Adrenal gland (tissue), 12 donors: Measurements from ENCODE around the gene CD151. TPM values are rescaled to one million over a fixed set of nuclear protein-coding genes. Genes with fewer than 3 reads are reported as not detected.

Experiments used
- DNase-seq, 7 donors: peaks; one replicate each; pipeline ENCODE4 v3.0.0-alpha.2; 2019 to 2020
- H3K27ac ChIP-seq, 5 donors: fragments of 200-600 bp; sonication (generic) in 4 of 5; 1 replicate in 3 of 5; 2 replicates in 2 of 5; pipeline versions ENCODE4 v1.5.1 to v1.8.0; 2016 to 2020; ENCODE audit warnings: mild to moderate bottlenecking in 1 of 5
- H3K27me3 ChIP-seq: fragments of 200-600 bp; 2 replicates; pipeline ENCODE4 v1.8.0; 2021
- H3K36me3 ChIP-seq, 2 donors: fragments of 200-600 bp; replicated peaks in 1 of 2; 1 replicate in 1 of 2; 2 replicates in 1 of 2; pipeline versions ENCODE4 v1.5.1 to v1.8.0; 2018 to 2022
- H3K4me1 ChIP-seq, 2 donors: fragments of 200-600 bp; replicated peaks in 1 of 2; 1 replicate in 1 of 2; 2 replicates in 1 of 2; pipeline versions ENCODE4 v1.5.1 to v1.8.0; 2018 to 2021
- H3K4me3 ChIP-seq, 4 donors: fragments of 200-600 bp; sonication (generic) in 3 of 4; one replicate each; pipeline ENCODE4 v1.5.1; 2016 to 2018
- H3K9me3 ChIP-seq, 3 donors: fragments of 200-600 bp; sonication (generic) in 1 of 3; replicated peaks in 1 of 3; 1 replicate in 2 of 3; 2 replicates in 1 of 3; pipeline versions ENCODE4 v1.5.1 to v1.8.0; 2016 to 2021
- POLR2A ChIP-seq, 2 donors: fragments of 450-650 bp; IDR thresholded peaks; one replicate each; pipeline ENCODE4 v1.6.1; 2017; ENCODE audit warnings: antibody characterized with exemption in 2 of 2, mild to moderate bottlenecking in 2 of 2, moderate library complexity in 1 of 2
- WGBS, 4 donors: extraction: QIAGEN DNeasy Blood & Tissue Kit in 2 of 4; methylation state at CpG; one replicate each; pipeline versions ENCODE4 v1.1.5 to v1.1.7; 2013 to 2017; 5-methylcytosine and 5-hydroxymethylcytosine counted together
- intact Hi-C, 2 donors: fragments of 100-400 bp; cut with DNase I; formaldehyde crosslinking; loops; one replicate each; pipeline versions ENCODE4 v1.14.1 to v1.15.0; 2022 to 2023
- polyA plus RNA-seq, 3 donors: library from polyadenylated mRNA; stranded (reverse); fragments of 200-250 nt in 2 of 3; fragments of 350-450 nt in 1 of 3; fragmentation: Illumina TruSeq in 1 of 3; extraction: RNeasy Lipid Tissue Mini Kit (QIAGEN cat#74804) in 1 of 3; gene quantifications; one replicate each; pipeline ENCODE4 v1.2.3, GENCODE V29; 2013 to 2014
- total RNA-seq, 9 donors: library from RNA; depleted of rRNA in 4 of 9; stranded (reverse); fragments of >200 nt in 4 of 9; fragments of 120-200 nt in 1 of 9; fragmentation: NEBNext Ultra II Directional in 1 of 9; extraction: Animal tissue kit (Norgen Biotek cat#: 25700) in 1 of 9; gene quantifications; one replicate each; pipeline versions ENCODE4 v1.1.0 to v1.2.4, GENCODE V29; 2013 to 2023
- TF ChIP-seq, protein P1 (sequence below), 6 experiments: fragments of 450-650 bp in 4 of 6; fragments of 200-600 bp in 2 of 6; sonication (generic) in 1 of 6; IDR thresholded peaks; 1 replicate in 5 of 6; 2 replicates in 1 of 6; pipeline versions ENCODE4 v1.5.1 to v1.8.0; 2016 to 2021; ENCODE audit warnings: antibody characterized with exemption in 6 of 6, mild to moderate bottlenecking in 2 of 6, moderate library complexity in 1 of 6
- donor health status: healthy with polysubstance abuse.
- donor health status: Bipolar disorder and iron deficiency.
- donor health status: DM: yes; HTN: yes; CAD: no.
- donor health status: DM: no; HTN: no; CAD: no.
- donor health status: DM: no; HTN: no; CAD: no.
- donor health status: DM: yes; HTN: yes; CAD: no.

CD151 gene
- total and polyA plus RNA-seq, 12 donors, result 111 to 387 (median 285) TPM

DNA sequence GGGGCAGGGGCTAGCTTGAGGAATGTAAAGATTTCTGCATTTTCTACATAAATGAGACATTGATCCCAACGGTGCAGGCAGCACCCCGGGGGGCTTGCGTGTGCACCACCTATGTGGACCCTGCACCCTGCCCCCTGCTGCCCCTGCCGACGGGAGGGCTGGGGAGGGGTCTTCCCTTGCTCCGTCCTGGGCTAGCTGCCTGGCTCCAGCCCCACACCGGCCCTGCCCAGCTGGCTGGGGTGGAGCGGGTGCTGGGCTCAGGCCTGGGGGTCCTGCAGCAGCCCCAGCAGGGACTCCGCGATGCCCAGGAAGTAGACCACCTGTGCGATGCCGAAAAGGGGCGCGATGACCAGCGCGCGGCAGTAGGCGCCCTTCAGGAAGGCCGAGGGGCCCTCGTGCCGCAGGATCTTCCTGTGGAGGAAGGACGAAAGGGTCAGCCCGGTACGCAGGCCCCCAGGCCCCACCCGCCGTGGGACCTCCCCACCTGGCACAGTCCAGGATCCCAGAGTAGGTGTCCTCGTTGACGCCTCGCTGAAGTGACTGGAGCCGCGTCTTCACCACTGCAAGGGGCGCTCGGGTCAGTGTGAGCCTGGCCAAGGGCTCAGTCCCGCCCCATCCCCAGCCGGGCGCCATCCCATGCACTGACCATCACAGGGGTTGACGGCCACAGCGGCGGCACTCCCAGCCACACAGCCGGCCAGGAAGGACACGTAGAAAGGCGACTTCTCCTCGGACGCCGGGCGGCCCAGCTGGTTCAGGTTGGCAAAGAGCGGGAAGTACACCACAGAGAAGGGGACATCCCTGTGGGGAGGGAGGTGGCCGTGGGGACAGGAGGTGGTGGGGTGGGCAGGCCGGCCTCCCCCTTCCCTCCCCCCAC lies 40.9 kb upstream of the CD151 start:
- Histone ChIP-seq H3K27ac (no peak overlapping the region), H3K4me1 (peaks cover 15 to 18% of the 10 kb centered on the region in 2 donors), H3K27me3 (peaks cover 12% of the 10 kb centered on the region), H3K4me3 (no peak overlapping the region), H3K9me3 (no peaks in the 10 kb centered on the region), H3K36me3 (peaks cover 0 to 6% of the 10 kb centered on the region in 2 donors)
- intact Hi-C loops, result no loop called here
- DNase-seq, result no peak
- 94 to 96% (median 95%) methylated on average over 21 to 49 of the region's 49 CpGs for WGBS, 4 donors
- TF ChIP-seq, protein P1, sequence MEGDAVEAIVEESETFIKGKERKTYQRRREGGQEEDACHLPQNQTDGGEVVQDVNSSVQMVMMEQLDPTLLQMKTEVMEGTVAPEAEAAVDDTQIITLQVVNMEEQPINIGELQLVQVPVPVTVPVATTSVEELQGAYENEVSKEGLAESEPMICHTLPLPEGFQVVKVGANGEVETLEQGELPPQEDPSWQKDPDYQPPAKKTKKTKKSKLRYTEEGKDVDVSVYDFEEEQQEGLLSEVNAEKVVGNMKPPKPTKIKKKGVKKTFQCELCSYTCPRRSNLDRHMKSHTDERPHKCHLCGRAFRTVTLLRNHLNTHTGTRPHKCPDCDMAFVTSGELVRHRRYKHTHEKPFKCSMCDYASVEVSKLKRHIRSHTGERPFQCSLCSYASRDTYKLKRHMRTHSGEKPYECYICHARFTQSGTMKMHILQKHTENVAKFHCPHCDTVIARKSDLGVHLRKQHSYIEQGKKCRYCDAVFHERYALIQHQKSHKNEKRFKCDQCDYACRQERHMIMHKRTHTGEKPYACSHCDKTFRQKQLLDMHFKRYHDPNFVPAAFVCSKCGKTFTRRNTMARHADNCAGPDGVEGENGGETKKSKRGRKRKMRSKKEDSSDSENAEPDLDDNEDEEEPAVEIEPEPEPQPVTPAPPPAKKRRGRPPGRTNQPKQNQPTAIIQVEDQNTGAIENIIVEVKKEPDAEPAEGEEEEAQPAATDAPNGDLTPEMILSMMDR (IDR thresholded peaks at IDR 0.05), result no peak
- TF ChIP-seq POLR2A (IDR thresholded peaks at IDR 0.05), result no peak

DNA sequence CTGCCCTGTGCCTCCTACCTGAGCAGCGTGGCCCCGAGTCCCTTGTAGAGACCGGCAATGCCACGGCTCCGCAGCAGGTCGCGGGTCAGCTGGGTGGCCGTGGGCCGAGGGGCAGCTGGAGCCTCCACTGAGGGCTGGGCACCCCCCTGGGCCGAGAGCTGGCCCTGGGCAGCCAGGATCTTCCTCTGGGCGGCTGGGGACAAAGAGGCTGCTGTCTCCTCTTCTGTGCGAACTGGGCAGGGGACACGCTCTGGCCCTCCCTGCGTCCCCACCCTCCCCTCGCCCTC lies 40.3 kb upstream of the CD151 start:
- Histone ChIP-seq H3K36me3 (peaks cover 0 to 6% of the 10 kb centered on the region in 2 donors), H3K4me3 (no peak overlapping the region), H3K27me3 (peaks cover 10% of the 10 kb centered on the region), H3K4me1 (peaks cover 20 to 22% of the 10 kb centered on the region in 2 donors), H3K27ac (no peak overlapping the region), H3K9me3 (no peaks in the 10 kb centered on the region)
- no peak for TF ChIP-seq POLR2A (IDR thresholded peaks at IDR 0.05)
- TF ChIP-seq, protein P1 (IDR thresholded peaks at IDR 0.05), result no peak
- WGBS, 4 donors, result 92 to 100% (median 93%) methylated on average over 3 to 15 of the region's 15 CpGs
- DNase-seq, result no peak
- intact Hi-C loops, result no loop called here

DNA sequence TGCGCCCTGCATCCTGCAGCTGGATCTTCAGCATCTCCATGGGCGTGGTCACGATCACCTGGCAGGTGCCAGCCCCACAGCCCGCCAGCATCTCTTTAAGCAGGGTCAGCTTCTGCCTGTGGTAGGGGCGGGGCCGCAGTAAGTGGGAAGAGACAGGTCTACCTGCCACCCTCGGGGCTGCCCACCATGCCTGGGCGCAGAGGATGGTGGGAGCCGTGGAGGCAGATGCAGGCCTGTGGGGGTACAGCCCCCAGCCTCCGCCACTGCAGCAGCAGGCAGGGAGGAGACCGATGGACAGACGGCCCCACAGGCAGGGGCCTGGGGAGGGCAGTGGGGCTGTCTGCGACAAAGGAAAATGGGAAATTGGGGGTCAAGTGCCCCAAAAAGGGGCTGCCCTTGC lies 39.9 kb upstream of the CD151 start:
- H3K4me1 ChIP-seq, result peaks cover 20 to 23% of the 10 kb centered on the region in 2 donors
- H3K9me3 ChIP-seq, result no peaks in the 10 kb centered on the region
- H3K27ac ChIP-seq, result no peak overlapping the region
- intact Hi-C loops, result no loop called here
- H3K36me3 ChIP-seq, result peaks cover 0 to 6% of the 10 kb centered on the region in 2 donors
- no peak overlapping the region for H3K4me3 ChIP-seq
- WGBS, 4 donors, result 84 to 95% (median 92%) methylated on average over 3 to 13 of the region's 13 CpGs
- no peak for DNase-seq
- TF ChIP-seq, protein P1 (IDR thresholded peaks at IDR 0.05), result no peak
- no peak for TF ChIP-seq POLR2A (IDR thresholded peaks at IDR 0.05)
- H3K27me3 ChIP-seq, result peaks cover 8% of the 10 kb centered on the region

DNA sequence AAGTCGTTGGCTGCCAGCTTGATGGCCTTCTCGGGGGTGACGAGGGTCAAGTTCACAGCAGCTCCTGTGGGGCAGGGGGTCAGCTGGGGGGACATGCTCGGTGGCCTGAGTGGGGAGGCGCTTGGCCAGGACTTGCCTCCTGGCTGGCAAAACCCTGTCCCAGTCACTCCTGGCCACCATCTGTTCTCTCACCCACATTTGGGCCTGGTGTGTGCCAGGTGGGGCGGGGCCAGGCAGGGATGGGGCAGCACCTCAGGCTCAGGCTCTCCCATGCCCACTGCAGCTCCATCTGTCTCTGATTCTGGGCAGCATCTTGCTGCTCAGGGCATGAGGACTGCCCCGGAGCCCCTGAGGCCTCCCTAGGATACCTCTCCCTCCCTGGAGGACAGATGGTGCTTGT lies 39.2 kb upstream of the CD151 start:
- Histone ChIP-seq H3K27me3 (peaks cover 8% of the 10 kb centered on the region), H3K4me3 (no peak overlapping the region), H3K27ac (no peak overlapping the region), H3K9me3 (no peaks in the 10 kb centered on the region), H3K4me1 (peaks cover 20 to 26% of the 10 kb centered on the region in 2 donors), H3K36me3 (peaks cover 0 to 6% of the 10 kb centered on the region in 2 donors)
- intact Hi-C loops, result no loop called here
- TF ChIP-seq, protein P1 (IDR thresholded peaks at IDR 0.05), result no peak
- no peak for TF ChIP-seq POLR2A (IDR thresholded peaks at IDR 0.05)
- DNase-seq, result no peak
- WGBS, 4 donors, result 79 to 92% (median 86%) methylated on average over 2 to 7 of the region's 7 CpGs
